PC-3 (cell line): ENCODE measurements around the gene CAMK2B.

Source experiments
- CTCF ChIP-seq: fragments of 300-600 bp; sonication (generic); conservative IDR thresholded peaks from 2 replicates; pipeline ENCODE4 v1.5.1; 2017; ENCODE audit warnings: antibody characterized with exemption, low read depth, mild to moderate bottlenecking, low read length
- EZH2phosphoT487 ChIP-seq: fragments of 300-600 bp; sonication (generic); IDR thresholded peaks from 2 replicates; pipeline ENCODE4 v1.6.1; 2018; ENCODE audit warnings: mild to moderate bottlenecking, antibody characterized with exemption, low read length, borderline replicate concordance

GRCh38 chr7:44184873-44185446, 140.4 kb downstream of the CAMK2B start:
- TF ChIP-seq CTCF (no peak), EZH2phosphoT487 (no peak)
